OCI-LY1 (cell line): ENCODE measurements around the gene RNF141.

Source experiments
- EZH2 ChIP-seq: fragments of 200-600 bp; sonication (generic), shearing (Covaris generic); IDR thresholded peaks from 2 replicates; pipeline ENCODE4 v1.8.0; 2017; ENCODE audit warnings: borderline replicate concordance, mixed run types, mild to moderate bottlenecking, antibody characterized with exemption, low read length, moderate library complexity, mixed read lengths
- TF ChIP-seq, protein P1 (sequence below): fragments of 200-600 bp; sonication (generic), shearing (Covaris generic); IDR thresholded peaks from 2 replicates; pipeline ENCODE4 v1.5.1; 2017; ENCODE audit warnings: mild to moderate bottlenecking, antibody characterized with exemption, low read length, moderate library complexity, mixed read lengths

DNA sequence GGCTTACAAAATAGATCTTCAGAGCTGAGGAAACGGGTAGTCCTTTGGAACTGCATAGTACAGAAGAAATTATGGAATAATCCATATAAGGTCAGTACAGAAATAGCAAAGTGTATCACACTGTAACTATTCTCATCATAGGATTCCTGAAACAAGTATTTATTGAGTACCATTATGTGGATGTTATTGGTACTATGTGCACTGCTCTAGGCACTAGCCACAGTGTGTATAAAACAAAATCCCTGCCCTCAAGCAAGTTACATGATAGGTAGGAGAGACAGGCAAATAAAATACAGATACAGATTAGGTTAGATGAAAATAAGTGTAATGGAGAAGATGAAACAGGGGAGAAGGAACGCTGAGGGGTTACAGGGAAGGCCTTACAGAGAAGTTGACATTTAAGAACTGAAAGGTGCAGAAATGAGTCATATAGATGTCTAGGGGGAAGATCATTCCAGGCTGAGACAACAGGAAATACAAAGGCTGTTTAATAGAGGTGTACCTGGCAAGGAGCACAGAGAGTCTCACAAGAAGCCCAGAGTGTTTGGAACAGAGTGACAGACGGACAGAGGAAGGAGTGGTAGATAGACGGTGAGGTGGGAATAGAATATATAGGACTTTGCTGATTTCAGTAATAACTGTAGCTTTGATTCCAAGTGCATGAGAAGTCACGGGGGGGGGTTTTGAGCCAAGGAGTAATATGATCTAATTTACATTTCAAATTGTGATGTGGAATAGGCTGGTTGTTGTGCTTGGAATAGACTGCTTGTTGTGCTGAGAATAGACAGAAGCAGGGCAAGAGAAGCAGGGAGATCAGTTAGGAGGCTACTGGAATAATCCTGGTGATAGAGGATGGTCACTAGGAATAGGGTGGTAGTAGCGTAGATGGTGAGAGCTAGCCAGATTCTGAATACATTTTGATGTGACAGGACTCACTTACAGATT, 13.7 kb downstream of the RNF141 start:
- TF ChIP-seq, protein P1, sequence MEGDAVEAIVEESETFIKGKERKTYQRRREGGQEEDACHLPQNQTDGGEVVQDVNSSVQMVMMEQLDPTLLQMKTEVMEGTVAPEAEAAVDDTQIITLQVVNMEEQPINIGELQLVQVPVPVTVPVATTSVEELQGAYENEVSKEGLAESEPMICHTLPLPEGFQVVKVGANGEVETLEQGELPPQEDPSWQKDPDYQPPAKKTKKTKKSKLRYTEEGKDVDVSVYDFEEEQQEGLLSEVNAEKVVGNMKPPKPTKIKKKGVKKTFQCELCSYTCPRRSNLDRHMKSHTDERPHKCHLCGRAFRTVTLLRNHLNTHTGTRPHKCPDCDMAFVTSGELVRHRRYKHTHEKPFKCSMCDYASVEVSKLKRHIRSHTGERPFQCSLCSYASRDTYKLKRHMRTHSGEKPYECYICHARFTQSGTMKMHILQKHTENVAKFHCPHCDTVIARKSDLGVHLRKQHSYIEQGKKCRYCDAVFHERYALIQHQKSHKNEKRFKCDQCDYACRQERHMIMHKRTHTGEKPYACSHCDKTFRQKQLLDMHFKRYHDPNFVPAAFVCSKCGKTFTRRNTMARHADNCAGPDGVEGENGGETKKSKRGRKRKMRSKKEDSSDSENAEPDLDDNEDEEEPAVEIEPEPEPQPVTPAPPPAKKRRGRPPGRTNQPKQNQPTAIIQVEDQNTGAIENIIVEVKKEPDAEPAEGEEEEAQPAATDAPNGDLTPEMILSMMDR, result no peak
- no peak for TF ChIP-seq EZH2
